Peyer's patch (tissue), 4 donors: ENCODE results near the gene PLEKHA3.

Source experiments
- POLR2A ChIP-seq, 2 donors: fragments of 450-650 bp; IDR thresholded peaks; one replicate each; pipeline ENCODE4 v1.5.1; 2017; ENCODE audit warnings: antibody characterized with exemption in 2 of 2, mild to moderate bottlenecking in 2 of 2, moderate library complexity in 2 of 2
- TF ChIP-seq, protein P1 (sequence below), 6 experiments: fragments of 450-650 bp in 4 of 6; fragments of 200-600 bp in 2 of 6; sonication (generic) in 1 of 6; IDR thresholded peaks; one replicate each; pipeline ENCODE4 v1.5.1; 2017 to 2019; ENCODE audit warnings: antibody characterized with exemption in 6 of 6, mild to moderate bottlenecking in 3 of 6, moderate library complexity in 1 of 6

- TF ChIP-seq POLR2A (IDR thresholded peaks at IDR 0.05): no peak
- TF ChIP-seq, protein P1, sequence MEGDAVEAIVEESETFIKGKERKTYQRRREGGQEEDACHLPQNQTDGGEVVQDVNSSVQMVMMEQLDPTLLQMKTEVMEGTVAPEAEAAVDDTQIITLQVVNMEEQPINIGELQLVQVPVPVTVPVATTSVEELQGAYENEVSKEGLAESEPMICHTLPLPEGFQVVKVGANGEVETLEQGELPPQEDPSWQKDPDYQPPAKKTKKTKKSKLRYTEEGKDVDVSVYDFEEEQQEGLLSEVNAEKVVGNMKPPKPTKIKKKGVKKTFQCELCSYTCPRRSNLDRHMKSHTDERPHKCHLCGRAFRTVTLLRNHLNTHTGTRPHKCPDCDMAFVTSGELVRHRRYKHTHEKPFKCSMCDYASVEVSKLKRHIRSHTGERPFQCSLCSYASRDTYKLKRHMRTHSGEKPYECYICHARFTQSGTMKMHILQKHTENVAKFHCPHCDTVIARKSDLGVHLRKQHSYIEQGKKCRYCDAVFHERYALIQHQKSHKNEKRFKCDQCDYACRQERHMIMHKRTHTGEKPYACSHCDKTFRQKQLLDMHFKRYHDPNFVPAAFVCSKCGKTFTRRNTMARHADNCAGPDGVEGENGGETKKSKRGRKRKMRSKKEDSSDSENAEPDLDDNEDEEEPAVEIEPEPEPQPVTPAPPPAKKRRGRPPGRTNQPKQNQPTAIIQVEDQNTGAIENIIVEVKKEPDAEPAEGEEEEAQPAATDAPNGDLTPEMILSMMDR (IDR thresholded peaks at IDR 0.05): no peak
Measured at GRCh38 chr2:178513876-178514275, 33.6 kb downstream of the PLEKHA3 start.
